ENCODE measurements around the gene ADAMTS12. TPM values are rescaled to one million over a fixed set of nuclear protein-coding genes. Genes with fewer than 3 reads are reported as not detected.

ADAMTS12 gene
- total and polyA plus RNA-seq, 9 of the 15 experiments (the other 6 are each of a cell fraction or from before 2014, with no cell fraction given), result 0.11 TPM; not detected in 8

DNA sequence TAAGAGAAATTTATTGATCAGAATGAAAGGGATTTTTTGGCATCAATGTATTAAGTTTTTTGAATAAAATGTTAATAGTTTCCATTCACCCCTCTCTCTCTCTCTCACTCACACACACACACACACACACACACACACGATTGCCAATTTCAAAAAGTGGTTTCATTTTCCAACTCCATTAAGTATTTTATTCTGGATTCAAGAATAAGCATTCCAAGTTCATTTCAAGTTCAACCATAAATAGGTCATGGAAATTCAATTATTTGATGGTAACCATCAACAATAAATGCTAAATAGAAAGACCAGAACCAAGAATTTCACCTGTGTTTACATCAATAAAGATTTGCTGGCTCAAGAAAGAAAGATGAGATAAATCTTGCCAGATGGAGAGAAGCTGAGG lies 171.6 kb downstream of the ADAMTS12 start (continued):
- TF ChIP-seq ZNF407 (IDR thresholded peaks at IDR 0.05; ENCODE audit: low read depth) (no peak), SREBF1 (IDR thresholded peaks at IDR 0.05; ENCODE audit: borderline replicate concordance, low read depth, low read length) (no peak), EGR1 (conservative IDR thresholded peaks at IDR 0.05) (no peak), IRF9 (tag; IDR thresholded peaks at IDR 0.05) (no peak), BRF2 (IDR thresholded peaks at IDR 0.05; ENCODE audit: borderline replicate concordance, insufficient read depth, insufficient read length) (no peak), PTBP1 (IDR thresholded peaks at IDR 0.05; ENCODE audit: low read depth, low read length) (no peak), SETDB1 (IDR thresholded peaks at IDR 0.05; ENCODE audit: low read length) (no peak), NR2C1 (IDR thresholded peaks at IDR 0.05) (no peak), NR2C1 (tag; IDR thresholded peaks at IDR 0.05) (no peak), NFE2L1 (tag; IDR thresholded peaks at IDR 0.05; ENCODE audit: borderline replicate concordance, low read depth) (no peak), EP300 (IDR thresholded peaks at IDR 0.05; ENCODE audit: low read length) (no peak), FOXA3 (CRISPR knock-in tag; conservative IDR thresholded peaks at IDR 0.05 in 1 of 2, IDR thresholded peaks at IDR 0.05 in 1 of 2) (no peak), ZNF224 (CRISPR knock-in tag; IDR thresholded peaks at IDR 0.05) (no peak)
